Endothelial cell of umbilical vein (primary cell): Measurements from ENCODE around the gene ZBTB33. TPM values are rescaled to one million over a fixed set of nuclear protein-coding genes. Genes with fewer than 3 reads are reported as not detected.

Experiments used
- BruUV-seq: library from RNA; stranded (reverse); fragments of 400-500 nt; replicated peaks from 2 replicates; lab custom pipeline; 2021; lab: Mats Ljungman, UMichigan
- CTCF ChIA-PET: fragments of 300-600, 350-600 bp; sonication (Branson Sonifier 250); formaldehyde crosslinking; loops from one replicate; lab custom pipeline; 2021; ENCODE audit warnings: antibody characterized with exemption, inconsistent platforms; lab: Charles Lee
- POLR2A ChIA-PET: fragments of 300-600, 350-600 bp; sonication (Branson Sonifier 250); formaldehyde crosslinking; loops from one replicate; lab custom pipeline; 2021; ENCODE audit warnings: antibody characterized with exemption, inconsistent platforms; lab: Charles Lee
- DNase-seq: peaks from one replicate; pipeline ENCODE4 v3.0.0-alpha.2; 2011; ENCODE audit warnings: low read depth, low spot score
- FAIRE-seq: peaks from 2 replicates; lab custom pipeline; 2011; peaks lifted over from hg19 to GRCh38; lab: Jason Lieb, UNC
- H2AFZ ChIP-seq: 2 replicates; pipeline ENCODE4 v1.6.0; 2012; ENCODE audit warnings: low read depth, low read length, control low read depth, inconsistent platforms
- H3K27ac ChIP-seq: 2 replicates; pipeline ENCODE4 v1.5.1; 2011; ENCODE audit warnings: low read depth, mild to moderate bottlenecking, control low read depth, low read length, moderate library complexity; ENCODE audit not compliant: insufficient read depth
- H3K27me3 ChIP-seq, 2 experiments: 2 replicates each; pipeline versions ENCODE4 v1.6.0 to v1.6.1; 2011; ENCODE audit warnings: low read length in 2 of 2, mixed read lengths in 1 of 2; ENCODE audit not compliant: control insufficient read depth in 2 of 2, insufficient read depth in 2 of 2
- H3K36me3 ChIP-seq, 2 experiments: 2 replicates in 1 of 2; 3 replicates in 1 of 2; pipeline ENCODE4 v1.5.1; 2011; ENCODE audit warnings: low read length in 2 of 2, mild to moderate bottlenecking in 1 of 2, moderate library complexity in 1 of 2; ENCODE audit not compliant: control insufficient read depth in 2 of 2, insufficient read depth in 2 of 2; ENCODE audit errors: extremely low read depth in 1 of 2
- H3K4me1 ChIP-seq: 3 replicates; pipeline ENCODE4 v1.5.1; 2011; ENCODE audit warnings: mild to moderate bottlenecking, low read length; ENCODE audit not compliant: control insufficient read depth, insufficient read depth; ENCODE audit errors: extremely low read depth
- H3K4me2 ChIP-seq: 2 replicates; pipeline ENCODE4 v1.6.1; 2011; ENCODE audit warnings: low read length, control low read depth, mixed read lengths; ENCODE audit not compliant: insufficient read depth
- H3K4me3 ChIP-seq, 3 experiments: fragments of 200-600 bp in 1 of 3; sonication (generic), shearing (Covaris generic) in 1 of 3; replicated peaks in 1 of 3; 2 replicates each; pipeline ENCODE4 v1.5.1; 2011 to 2016; ENCODE audit warnings: control low read depth in 3 of 3, low read length in 3 of 3, mild to moderate bottlenecking in 2 of 3, inconsistent platforms in 1 of 3, low read depth in 1 of 3, moderate library complexity in 1 of 3; ENCODE audit not compliant: insufficient read depth in 1 of 3
- H3K79me2 ChIP-seq: 2 replicates; pipeline ENCODE4 v1.6.0; 2012; ENCODE audit warnings: low read length, inconsistent platforms; ENCODE audit not compliant: control insufficient read depth, insufficient read depth
- H3K9ac ChIP-seq: replicated peaks from 2 replicates; pipeline ENCODE3; 2011; ENCODE audit warnings: low read length, control low read depth; ENCODE audit not compliant: insufficient read depth; ENCODE audit errors: extremely low read depth
- H3K9me1 ChIP-seq: replicated peaks from 3 replicates; pipeline ENCODE4 v1.6.0; 2011; ENCODE audit warnings: mild to moderate bottlenecking, low read length; ENCODE audit not compliant: control insufficient read depth, insufficient read depth; ENCODE audit errors: extremely low read depth
- H3K9me3 ChIP-seq: replicated peaks from 2 replicates; pipeline ENCODE4 v1.5.1; 2012; ENCODE audit warnings: low read length, inconsistent platforms; ENCODE audit not compliant: control insufficient read depth, insufficient read depth
- H4K20me1 ChIP-seq: replicated peaks from 2 replicates; pipeline ENCODE3; 2011; ENCODE audit warnings: mild to moderate bottlenecking, low read length; ENCODE audit not compliant: control insufficient read depth, insufficient read depth; ENCODE audit errors: extremely low read depth
- EZH2 ChIP-seq: IDR thresholded peaks from 2 replicates; pipeline ENCODE4 v1.6.1; 2012; ENCODE audit warnings: borderline replicate concordance, low read depth, mild to moderate bottlenecking, moderate library complexity, low read length, inconsistent platforms; ENCODE audit not compliant: severe bottlenecking
- FOS ChIP-seq: IDR thresholded peaks from 2 replicates; pipeline ENCODE4 v1.6.1; 2011; ENCODE audit warnings: mild to moderate bottlenecking, low read length, moderate library complexity, borderline replicate concordance; ENCODE audit not compliant: insufficient read depth
- GATA2 ChIP-seq: IDR thresholded peaks from 2 replicates; pipeline ENCODE4 v1.7.0; 2011; ENCODE audit warnings: low read depth, mild to moderate bottlenecking, moderate library complexity, mixed read lengths, low read length; ENCODE audit not compliant: insufficient read length, insufficient read depth
- JUN ChIP-seq: IDR thresholded peaks from 2 replicates; pipeline ENCODE4 v1.6.1; 2011; ENCODE audit warnings: borderline replicate concordance, low read depth; ENCODE audit not compliant: insufficient read length, insufficient read depth
- MAX ChIP-seq: IDR thresholded peaks from 2 replicates; pipeline ENCODE4 v1.6.1; 2011; ENCODE audit not compliant: insufficient read depth, insufficient read length
- MYC ChIP-seq: IDR thresholded peaks from one replicate; pipeline ENCODE4 v1.6.1; 2011; ENCODE audit warnings: mild to moderate bottlenecking, low read depth, low read length
- POLR2A ChIP-seq: IDR thresholded peaks from 2 replicates; pipeline ENCODE4 v1.6.1; 2012; ENCODE audit warnings: low read depth, mild to moderate bottlenecking, control low read depth, low read length
- POLR2AphosphoS5 ChIP-seq: IDR thresholded peaks from 2 replicates; pipeline ENCODE4 v1.6.1; 2012; ENCODE audit warnings: low read depth, mild to moderate bottlenecking, control low read depth, low read length, moderate library complexity; ENCODE audit not compliant: insufficient read depth
- dilution Hi-C: fragments of 300-500 bp; cut with MboI; formaldehyde crosslinking; loops from one replicate; pipeline ENCODE4 v1.15.0; 2019; ENCODE audit warnings: low sequenced_read_pairs; ENCODE audit not compliant: extremely low pct_ligation_motif_present
- intact Hi-C: fragments of 100-400 bp; cut with micrococcal nuclease; formaldehyde crosslinking; loops from one replicate; pipeline ENCODE4 v1.10.0; 2022
- polyA plus RNA-seq, 4 experiments: library from polyadenylated mRNA; depleted of rRNA in 3 of 4; stranded (reverse) in 3 of 4; unstranded in 1 of 4; fragments of >200 nt; gene quantifications; 2 replicates each; pipeline versions ENCODE4 v1.2.1 to v1.2.3, GENCODE V29; 2011 to 2012; ENCODE audit warnings: missing spikeins in 1 of 4
- total RNA-seq: library from RNA; stranded (reverse); gene quantifications from 2 replicates; pipeline ENCODE4 v1.2.3, GENCODE V29; 2021
- TF ChIP-seq, protein P1 (sequence below), 2 donors: IDR thresholded peaks; 1 replicate in 1 of 2; 2 replicates in 1 of 2; pipeline ENCODE4 v1.5.1; 2011; ENCODE audit warnings: low read length in 2 of 2, mild to moderate bottlenecking in 2 of 2, moderate library complexity in 2 of 2, control low read depth in 1 of 2, inconsistent platforms in 1 of 2, low read depth in 1 of 2; ENCODE audit not compliant: insufficient read depth in 1 of 2; ENCODE audit errors: extremely low read depth in 1 of 2

Gene ZBTB33
- total and polyA plus RNA-seq, 2 donors (not counting 3 experiments of a cell fraction or from before 2014, with no cell fraction given): 3.7 to 16.3 TPM

DNA sequence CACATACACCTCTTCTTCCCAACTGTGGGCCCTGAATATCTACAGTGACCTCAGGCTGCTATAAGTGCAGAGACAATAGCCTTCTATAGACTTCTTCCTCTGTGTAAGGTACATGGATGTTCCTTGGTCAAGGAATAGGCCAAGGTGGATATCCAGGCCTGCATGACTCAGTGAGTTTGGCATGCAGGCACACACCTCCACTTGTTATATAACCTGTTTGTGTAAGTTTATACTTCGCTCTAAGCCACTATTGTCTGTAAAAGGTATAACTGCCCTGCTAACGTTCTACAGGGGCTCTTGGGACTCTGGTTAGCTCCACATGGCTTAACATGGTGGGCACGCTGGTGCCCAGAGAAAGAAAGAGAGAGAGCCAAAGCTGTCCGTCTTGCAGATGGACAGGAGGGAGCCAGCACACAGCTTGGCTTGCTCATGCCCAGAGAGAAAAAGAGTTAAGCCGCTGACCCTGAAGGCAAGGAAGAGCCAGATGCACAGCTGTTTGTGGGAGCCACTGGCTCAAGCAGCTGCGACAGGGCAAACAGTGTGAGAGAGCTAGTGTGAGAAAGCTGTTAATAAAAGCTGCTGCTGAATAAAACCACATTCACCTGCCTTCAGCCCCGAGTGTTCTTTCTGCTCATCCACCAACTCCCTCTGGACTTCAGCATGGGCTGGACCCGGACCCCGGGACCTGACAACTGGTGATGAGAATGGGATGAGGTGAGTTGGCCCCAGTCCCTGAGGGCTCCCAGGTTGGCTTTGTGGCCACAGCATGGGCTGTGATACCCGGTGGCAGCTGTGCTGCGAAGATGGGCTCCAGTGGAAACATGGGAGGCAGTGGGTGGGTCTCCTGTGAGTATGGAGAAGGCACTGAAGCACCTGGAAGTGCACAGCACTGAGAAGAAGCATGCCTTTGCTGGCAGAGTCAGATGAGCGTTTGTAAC, 44.5 kb upstream of the ZBTB33 start:
- Histone ChIP-seq H3K4me3 (no peak overlapping the region), H3K9me3 (no peaks in the 10 kb centered on the region), H3K9ac (no peak overlapping the region), H2AFZ (no peak overlapping the region), H3K4me1 (no peaks in the 10 kb centered on the region), H4K20me1 (no peaks in the 10 kb centered on the region), H3K27me3 (peaks cover 0 to 1% of the 10 kb centered on the region in 2 experiments), H3K9me1 (no peaks in the 10 kb centered on the region), H3K79me2 (no peaks in the 10 kb centered on the region), H3K27ac (no peak overlapping the region), H3K4me2 (no peak overlapping the region), H3K36me3 (no peaks in the 10 kb centered on the region)
- FAIRE-seq (no peak), DNase-seq (no peak)
- dilution Hi-C loops: no loop called here
- intact Hi-C loops: no loop called here
- POLR2A ChIA-PET: no interaction called here
- no TSS peak for BruUV-seq
- no peak for TF ChIP-seq JUN
- no peak for TF ChIP-seq GATA2
- no peak for TF ChIP-seq FOS
- TF ChIP-seq MYC: no peak
- no peak for TF ChIP-seq POLR2AphosphoS5
- TF ChIP-seq EZH2: no peak
- no peak for TF ChIP-seq MAX
- no peak for TF ChIP-seq POLR2A
- TF ChIP-seq, protein P1, sequence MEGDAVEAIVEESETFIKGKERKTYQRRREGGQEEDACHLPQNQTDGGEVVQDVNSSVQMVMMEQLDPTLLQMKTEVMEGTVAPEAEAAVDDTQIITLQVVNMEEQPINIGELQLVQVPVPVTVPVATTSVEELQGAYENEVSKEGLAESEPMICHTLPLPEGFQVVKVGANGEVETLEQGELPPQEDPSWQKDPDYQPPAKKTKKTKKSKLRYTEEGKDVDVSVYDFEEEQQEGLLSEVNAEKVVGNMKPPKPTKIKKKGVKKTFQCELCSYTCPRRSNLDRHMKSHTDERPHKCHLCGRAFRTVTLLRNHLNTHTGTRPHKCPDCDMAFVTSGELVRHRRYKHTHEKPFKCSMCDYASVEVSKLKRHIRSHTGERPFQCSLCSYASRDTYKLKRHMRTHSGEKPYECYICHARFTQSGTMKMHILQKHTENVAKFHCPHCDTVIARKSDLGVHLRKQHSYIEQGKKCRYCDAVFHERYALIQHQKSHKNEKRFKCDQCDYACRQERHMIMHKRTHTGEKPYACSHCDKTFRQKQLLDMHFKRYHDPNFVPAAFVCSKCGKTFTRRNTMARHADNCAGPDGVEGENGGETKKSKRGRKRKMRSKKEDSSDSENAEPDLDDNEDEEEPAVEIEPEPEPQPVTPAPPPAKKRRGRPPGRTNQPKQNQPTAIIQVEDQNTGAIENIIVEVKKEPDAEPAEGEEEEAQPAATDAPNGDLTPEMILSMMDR (IDR thresholded peaks at IDR 0.05; ENCODE audit: extremely low read depth in 1 of 2, insufficient read depth in 1 of 2, low read depth in 1 of 2, low read length in 2 of 2): no peak
- CTCF ChIA-PET: interaction anchor here (2.8 kb wide), 1 partner anchor 8 kb away, joined by 19 read pairs; no protein-coding TSS in a partner anchor
